Measurements from ENCODE around the gene SMIM43. TPM values are rescaled to one million over a fixed set of nuclear protein-coding genes. Genes with fewer than 3 reads are reported as not detected.

Gene SMIM43
- total and polyA plus RNA-seq, 2 donors (not counting 1 experiment from before 2014, with no cell fraction given) = not detected

DNA sequence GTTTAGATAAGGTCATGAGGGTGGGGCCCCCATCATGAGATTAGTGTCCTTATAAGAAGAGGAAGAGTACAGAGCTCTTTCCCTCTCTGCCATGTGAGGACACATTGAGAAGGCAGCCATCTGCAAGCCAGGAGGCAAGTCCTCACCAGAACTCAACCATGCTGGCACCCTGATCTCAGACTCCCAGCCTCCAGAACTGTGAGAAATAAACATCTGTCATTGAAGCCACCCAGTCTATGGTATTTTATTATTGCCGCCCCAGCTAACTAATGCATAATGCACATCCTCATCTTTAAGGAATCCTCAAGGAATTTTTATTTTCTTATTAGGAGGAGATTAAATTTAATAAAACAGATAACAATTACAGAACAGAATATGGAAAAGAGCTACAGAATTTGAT lies 19.4 kb upstream of the SMIM43 start:
- CTCF ChIA-PET = no interaction called here
- Mint-ChIP-seq H3K27ac (no peak overlapping the region), H3K27me3 (peaks cover 52% of the 10 kb centered on the region), H3K4me1 (no peaks in the 10 kb centered on the region), H3K4me3 (no peak overlapping the region), H3K9me3 (ENCODE audit: insufficient read depth) (peaks cover 2% of the 10 kb centered on the region)
- no peak overlapping the region for H3K4me2 ChIP-seq (replicated peaks; ENCODE audit: low read depth, low read length, poor library complexity, severe bottlenecking)
- H3K79me2 ChIP-seq (ENCODE audit: control insufficient read depth, insufficient read depth, low read length) = no peaks in the 10 kb centered on the region
- H4K20me1 ChIP-seq (ENCODE audit: control insufficient read depth, insufficient read depth, low read length, poor library complexity, severe bottlenecking) = no peaks in the 10 kb centered on the region
- no peak overlapping the region for H3K4me3 ChIP-seq (ENCODE audit: control extremely low read depth in 1 of 5, extremely low read depth in 1 of 5, insufficient read depth in 1 of 5, low read depth in 2 of 5, low read length in 4 of 5)
- no peak overlapping the region for H3K9ac ChIP-seq (ENCODE audit: low read length)
- H3K27ac ChIP-seq (ENCODE audit: low read length in 2 of 2) = no peak overlapping the region
- WGBS (ENCODE audit: insufficient coverage) = no CpG with 5 or more reads among the region's 1 CpG
- peaks cover 0 to 19% (median 11%) of the 10 kb centered on the region in 4 experiments for H3K27me3 ChIP-seq (replicated peaks in 1 of 4; ENCODE audit: control extremely low read depth in 1 of 4, control insufficient read depth in 3 of 4, insufficient read depth in 4 of 4, low read length in 3 of 4)
- H3K36me3 ChIP-seq (replicated peaks in 1 of 2; ENCODE audit: control extremely low read depth in 1 of 2, control insufficient read depth in 1 of 2, extremely low read depth in 1 of 2, insufficient read depth in 2 of 2, low read length in 1 of 2) = no peaks in the 10 kb centered on the region
- ATAC-seq (ENCODE audit: low read depth) (no peak), DNase-seq (no peak)
- intact Hi-C loops (cut with micrococcal nuclease) = no loop called here
- no peak for TF ChIP-seq EZH2 (IDR thresholded peaks at IDR 0.05; ENCODE audit: borderline replicate concordance, insufficient read depth, low read depth, low read length, poor library complexity, severe bottlenecking)
- TF ChIP-seq, protein P1, sequence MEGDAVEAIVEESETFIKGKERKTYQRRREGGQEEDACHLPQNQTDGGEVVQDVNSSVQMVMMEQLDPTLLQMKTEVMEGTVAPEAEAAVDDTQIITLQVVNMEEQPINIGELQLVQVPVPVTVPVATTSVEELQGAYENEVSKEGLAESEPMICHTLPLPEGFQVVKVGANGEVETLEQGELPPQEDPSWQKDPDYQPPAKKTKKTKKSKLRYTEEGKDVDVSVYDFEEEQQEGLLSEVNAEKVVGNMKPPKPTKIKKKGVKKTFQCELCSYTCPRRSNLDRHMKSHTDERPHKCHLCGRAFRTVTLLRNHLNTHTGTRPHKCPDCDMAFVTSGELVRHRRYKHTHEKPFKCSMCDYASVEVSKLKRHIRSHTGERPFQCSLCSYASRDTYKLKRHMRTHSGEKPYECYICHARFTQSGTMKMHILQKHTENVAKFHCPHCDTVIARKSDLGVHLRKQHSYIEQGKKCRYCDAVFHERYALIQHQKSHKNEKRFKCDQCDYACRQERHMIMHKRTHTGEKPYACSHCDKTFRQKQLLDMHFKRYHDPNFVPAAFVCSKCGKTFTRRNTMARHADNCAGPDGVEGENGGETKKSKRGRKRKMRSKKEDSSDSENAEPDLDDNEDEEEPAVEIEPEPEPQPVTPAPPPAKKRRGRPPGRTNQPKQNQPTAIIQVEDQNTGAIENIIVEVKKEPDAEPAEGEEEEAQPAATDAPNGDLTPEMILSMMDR (IDR thresholded peaks at IDR 0.05) = no peak
- no peak overlapping the region for H2AFZ ChIP-seq (ENCODE audit: insufficient read depth, low read depth, low read length, poor library complexity, severe bottlenecking)
- POLR2A ChIA-PET = no interaction called here
- H3K4me1 ChIP-seq (ENCODE audit: control insufficient read depth in 2 of 2, insufficient read depth in 2 of 2, low read length in 2 of 2) = no peaks in the 10 kb centered on the region
- peaks cover 0 to 4% (median 3%) of the 10 kb centered on the region in 3 donors for H3K9me3 ChIP-seq (ENCODE audit: control extremely low read depth in 1 of 3, control insufficient read depth in 2 of 3, insufficient read depth in 1 of 3, low read length in 2 of 3)

DNA sequence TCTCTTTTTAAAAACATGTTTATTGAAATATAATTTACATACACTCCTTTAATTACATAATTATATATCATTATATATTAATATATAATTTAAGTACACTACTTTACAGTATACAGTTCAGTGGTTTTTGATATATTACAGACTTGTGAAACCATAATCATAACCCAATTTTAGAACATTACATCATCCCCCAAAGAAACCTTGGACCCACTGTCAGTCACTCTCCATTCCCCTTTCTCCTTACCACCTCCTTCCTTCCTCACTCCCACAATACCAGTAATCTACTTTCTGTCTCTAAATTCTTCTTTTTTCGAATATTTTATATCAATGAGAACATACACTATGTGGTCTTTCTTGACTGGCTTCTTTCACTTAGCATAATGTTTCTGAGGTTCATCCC lies 18.2 kb upstream of the SMIM43 start:
- POLR2A ChIA-PET = no interaction called here
- H3K36me3 ChIP-seq (replicated peaks in 1 of 2; ENCODE audit: control extremely low read depth in 1 of 2, control insufficient read depth in 1 of 2, extremely low read depth in 1 of 2, insufficient read depth in 2 of 2, low read length in 1 of 2) = no peaks in the 10 kb centered on the region
- H3K27ac Mint-ChIP-seq = no peak overlapping the region

More for the DNA sequence above, 18.2 kb upstream of the SMIM43 start:
- no peaks in the 10 kb centered on the region for H3K79me2 ChIP-seq (ENCODE audit: control insufficient read depth, insufficient read depth, low read length)
- no peak overlapping the region for H3K4me3 ChIP-seq (ENCODE audit: control extremely low read depth in 1 of 5, extremely low read depth in 1 of 5, insufficient read depth in 1 of 5, low read depth in 2 of 5, low read length in 4 of 5)
- peaks cover 0 to 16% (median 11%) of the 10 kb centered on the region in 4 experiments for H3K27me3 ChIP-seq (replicated peaks in 1 of 4; ENCODE audit: control extremely low read depth in 1 of 4, control insufficient read depth in 3 of 4, insufficient read depth in 4 of 4, low read length in 3 of 4)
- no peak overlapping the region for H3K9ac ChIP-seq (ENCODE audit: low read length)
- intact Hi-C loops (cut with micrococcal nuclease) = no loop called here
- TF ChIP-seq, protein P1 (IDR thresholded peaks at IDR 0.05) = no peak
- no peak for TF ChIP-seq EZH2 (IDR thresholded peaks at IDR 0.05; ENCODE audit: borderline replicate concordance, insufficient read depth, low read depth, low read length, poor library complexity, severe bottlenecking)
- H2AFZ ChIP-seq (ENCODE audit: insufficient read depth, low read depth, low read length, poor library complexity, severe bottlenecking) = no peak overlapping the region
- ATAC-seq (ENCODE audit: low read depth) (no peak), DNase-seq (no peak)
- no CpG with 5 or more reads among the region's 1 CpG for WGBS (ENCODE audit: insufficient coverage)
- no peak overlapping the region for H3K27ac ChIP-seq (ENCODE audit: low read length in 2 of 2)
- Mint-ChIP-seq H3K4me1 (no peaks in the 10 kb centered on the region), H3K27me3 (peaks cover 42% of the 10 kb centered on the region), H3K4me3 (no peak overlapping the region), H3K9me3 (ENCODE audit: insufficient read depth) (peaks cover 2% of the 10 kb centered on the region)
- no peaks in the 10 kb centered on the region for H4K20me1 ChIP-seq (ENCODE audit: control insufficient read depth, insufficient read depth, low read length, poor library complexity, severe bottlenecking)
- no peak overlapping the region for H3K4me2 ChIP-seq (replicated peaks; ENCODE audit: low read depth, low read length, poor library complexity, severe bottlenecking)
- H3K4me1 ChIP-seq (ENCODE audit: control insufficient read depth in 2 of 2, insufficient read depth in 2 of 2, low read length in 2 of 2) = no peaks in the 10 kb centered on the region
- peaks cover 0 to 4% (median 3%) of the 10 kb centered on the region in 3 donors for H3K9me3 ChIP-seq (ENCODE audit: control extremely low read depth in 1 of 3, control insufficient read depth in 2 of 3, insufficient read depth in 1 of 3, low read length in 2 of 3)
- CTCF ChIA-PET = no interaction called here

All from B cell (primary cell).